ENCODE results near the gene HSDL1.

The HSDL1 gene

DNA sequence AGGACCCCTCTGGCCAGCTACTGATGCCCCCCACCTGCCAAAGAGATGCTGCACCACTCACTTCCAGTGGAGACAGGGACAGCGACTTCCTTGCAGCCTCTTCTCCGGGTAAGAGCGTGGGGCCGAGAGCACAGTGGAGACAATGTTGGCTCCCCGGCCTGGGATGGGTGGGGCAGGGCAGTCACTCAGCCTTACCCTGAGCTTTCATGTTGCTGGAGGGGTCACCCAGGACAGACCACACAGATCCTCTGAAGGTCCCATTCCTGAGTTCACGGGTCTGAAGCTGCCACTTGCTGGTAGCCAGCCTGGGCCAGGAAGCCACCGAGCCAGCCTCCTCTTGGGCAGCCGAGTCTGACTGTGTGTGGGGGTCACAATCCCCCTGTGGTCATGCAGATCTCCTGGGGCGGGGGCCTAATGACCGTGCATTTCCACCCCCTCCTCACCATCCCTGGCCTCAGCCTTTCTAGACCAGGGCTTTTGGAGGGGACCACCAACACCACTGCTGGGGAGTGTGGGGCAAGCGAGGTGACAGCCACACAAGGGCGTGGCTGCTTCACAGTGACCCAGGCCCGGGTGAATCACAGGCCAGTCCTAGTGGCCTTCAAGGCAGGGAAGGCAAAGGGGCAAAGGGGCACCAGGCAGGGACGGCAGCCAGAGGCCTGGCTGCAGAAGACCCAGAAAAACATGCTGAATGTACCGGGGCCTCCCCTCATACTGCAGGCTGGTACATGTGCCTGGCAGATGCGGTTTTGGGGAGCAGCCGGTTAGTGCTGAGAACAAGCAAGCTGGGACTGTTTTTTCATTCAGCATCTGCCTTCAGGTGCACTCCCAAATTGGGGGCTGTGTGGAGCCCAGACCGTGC lies 31.4 kb upstream of the HSDL1 start:
- DNase-seq (ENCODE audit: low read depth in 1 of 2, low spot score in 1 of 2) = no peak

DNA sequence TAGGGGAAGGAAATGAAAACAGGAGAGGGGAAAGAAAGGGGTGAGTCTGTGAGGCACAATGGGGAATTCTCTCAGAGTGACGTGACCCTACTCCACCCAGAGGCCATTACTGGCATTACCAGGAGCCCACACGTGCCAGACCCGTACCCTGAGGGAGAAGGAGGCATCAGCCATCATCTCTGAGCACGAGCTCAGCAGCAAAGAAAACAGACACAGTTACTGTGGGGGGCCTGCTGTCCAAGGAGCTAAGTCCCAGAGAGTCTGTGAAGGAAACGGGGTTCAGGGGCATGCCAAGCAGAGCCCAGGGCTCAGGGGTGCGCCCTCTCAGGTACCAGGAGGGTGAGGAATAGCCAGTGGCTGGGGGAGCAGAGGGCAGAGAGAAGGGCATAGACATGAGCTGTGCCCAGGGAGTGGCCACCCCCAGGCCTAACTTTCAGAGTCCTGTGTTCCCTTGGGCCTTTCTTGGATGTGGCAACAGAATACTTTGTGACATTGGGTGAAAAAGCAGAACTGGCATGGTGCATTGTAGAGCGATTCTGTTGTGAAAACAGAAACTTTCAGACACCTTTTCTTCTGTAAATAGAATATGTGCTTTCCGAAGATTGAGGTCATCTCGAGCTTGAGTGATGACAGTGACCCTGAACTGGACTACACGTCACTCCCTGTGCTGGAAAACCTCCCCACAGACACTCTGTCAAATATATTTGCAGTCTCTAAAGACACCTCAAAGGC lies 30.5 kb upstream of the HSDL1 start:
- no peak for DNase-seq (ENCODE audit: low read depth in 1 of 2, low spot score in 1 of 2)

DNA sequence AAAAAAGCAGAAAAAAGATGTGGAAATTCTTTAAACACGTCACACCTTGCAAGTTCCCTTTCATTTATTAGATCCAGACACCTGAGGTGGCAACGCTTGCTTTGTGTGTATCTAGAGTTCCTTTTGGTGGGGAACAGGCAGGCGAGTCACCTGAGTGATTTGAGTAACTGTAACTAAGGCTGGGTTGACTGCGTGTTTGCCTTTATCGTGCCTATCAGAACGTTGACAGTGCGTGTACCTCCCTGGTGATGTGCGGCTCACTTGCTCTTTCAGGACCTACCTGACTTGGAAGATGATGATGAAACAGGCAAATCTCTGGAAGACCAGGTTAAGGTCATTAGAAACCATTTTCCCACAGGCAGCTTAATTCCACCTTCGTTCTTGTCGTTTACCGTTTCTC lies 29.4 kb upstream of the HSDL1 start:
- DNase-seq (ENCODE audit: low read depth in 1 of 2, low spot score in 1 of 2) = no peak

- no peak for DNase-seq (ENCODE audit: low read depth in 1 of 2, low spot score in 1 of 2)
These were observed 24.9 kb upstream of the HSDL1 start for GRCh38 chr16:84169765-84170310.

DNA sequence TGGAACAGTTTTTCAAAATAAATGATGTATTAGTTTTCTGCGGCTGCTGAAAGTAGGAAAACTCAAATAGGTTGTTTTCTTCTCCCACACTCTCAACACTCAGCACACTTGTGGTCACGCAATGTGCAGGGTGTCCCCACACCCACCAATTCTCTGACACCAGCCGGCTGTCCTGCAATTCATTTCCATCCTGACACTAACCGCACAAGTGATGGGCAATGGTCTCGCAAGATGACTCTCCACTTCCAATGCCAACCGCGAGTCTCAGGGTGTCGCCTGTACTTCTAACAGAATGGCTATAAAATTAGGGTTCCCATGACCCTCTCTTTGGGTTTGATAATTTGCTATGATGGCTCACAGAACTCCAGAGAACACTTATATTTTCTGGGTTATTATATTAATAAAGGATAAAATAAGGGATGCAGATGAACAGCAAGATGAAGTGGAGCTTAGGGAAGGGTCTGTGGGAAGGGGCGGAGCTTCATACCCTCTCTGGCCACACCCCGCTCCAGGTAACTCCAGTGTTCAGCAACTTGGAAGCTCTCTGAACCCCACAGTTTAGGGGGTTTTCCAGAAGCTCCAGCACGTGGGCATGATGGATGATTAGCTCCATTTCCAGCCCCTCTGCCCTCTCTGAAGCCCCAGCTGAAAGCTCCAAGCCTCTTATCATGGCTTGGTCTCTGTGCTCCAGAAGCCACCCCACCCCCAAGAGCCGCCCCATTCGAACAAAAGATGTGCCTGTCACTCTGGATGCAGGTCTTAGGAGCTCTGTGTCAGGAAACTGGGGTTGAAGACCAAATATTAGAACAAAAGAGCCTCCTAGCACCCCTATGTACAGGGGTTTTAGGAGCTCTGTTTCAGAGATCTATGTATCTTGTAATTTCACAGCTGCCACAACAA lies 22.1 kb upstream of the HSDL1 start:
- DNase-seq (ENCODE audit: low read depth in 1 of 2, low spot score in 1 of 2) = no peak

DNA sequence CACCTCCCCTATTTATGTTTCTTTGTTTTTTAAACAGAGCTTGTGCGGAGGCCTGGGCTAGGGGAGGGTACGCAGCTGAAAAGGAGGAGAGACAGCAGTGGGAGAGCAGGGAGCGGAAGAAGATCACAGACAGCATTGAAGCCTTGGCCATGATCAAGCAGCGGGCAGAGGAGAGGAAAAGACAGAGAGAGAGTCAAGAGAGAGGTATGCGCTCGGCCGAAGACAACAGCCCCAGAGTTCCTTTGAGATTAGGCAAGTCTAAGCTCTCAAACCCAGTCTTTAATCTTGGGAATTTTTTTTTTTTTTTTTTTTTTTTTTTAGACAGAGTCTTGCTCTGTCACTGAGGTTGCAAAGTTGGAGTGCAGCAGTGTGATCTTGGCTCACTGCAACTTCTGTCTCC lies 20.8 kb upstream of the HSDL1 start:
- DNase-seq (ENCODE audit: low read depth in 1 of 2, low spot score in 1 of 2) = no peak

GRCh38 chr16:84161801-84162200 lies 16.8 kb upstream of the HSDL1 start:
- no peak for DNase-seq (ENCODE audit: low read depth in 1 of 2, low spot score in 1 of 2)

DNA sequence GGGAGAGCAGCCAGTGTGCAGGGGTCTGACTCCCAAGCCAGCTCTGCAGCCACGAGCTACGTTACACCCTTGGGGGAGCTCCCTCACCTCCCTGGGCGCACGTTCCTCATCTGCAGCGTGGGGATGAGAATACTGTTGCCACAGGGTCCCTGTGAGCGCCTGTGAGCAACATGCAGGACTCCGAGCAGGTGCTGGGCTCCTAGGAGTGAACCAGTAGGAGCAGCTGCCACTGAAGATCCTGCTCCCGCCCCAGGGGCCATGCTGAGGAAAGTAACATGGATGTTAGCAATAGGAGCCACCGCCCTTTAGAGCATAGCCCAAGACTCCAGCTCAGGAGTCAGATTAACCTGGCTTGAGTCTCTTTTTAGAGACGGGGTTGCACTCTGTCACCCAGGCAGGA lies 16.1 kb upstream of the HSDL1 start:
- no peak for DNase-seq (ENCODE audit: low read depth in 1 of 2, low spot score in 1 of 2)

DNA sequence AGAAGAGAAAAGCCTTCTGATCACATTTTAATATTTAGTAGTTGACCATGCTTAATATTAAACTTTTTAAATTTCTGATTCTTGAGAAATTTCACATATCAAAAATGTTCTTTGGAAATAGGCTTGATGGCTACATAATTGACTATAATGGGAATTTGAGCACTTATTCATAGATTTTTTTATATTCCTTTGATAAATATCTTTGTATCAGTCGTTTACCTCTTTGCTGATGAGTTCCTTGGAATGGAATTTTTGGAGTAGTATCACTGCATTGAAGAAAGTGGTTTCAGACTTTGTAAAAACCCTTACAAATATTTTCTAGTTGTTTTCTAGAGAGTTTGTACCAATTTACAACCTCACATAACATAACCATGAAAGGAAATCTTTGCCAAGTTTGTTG lies 14.8 kb upstream of the HSDL1 start:
- no peak for DNase-seq (ENCODE audit: low read depth in 1 of 2, low spot score in 1 of 2)

- DNase-seq (ENCODE audit: low read depth in 1 of 2, low spot score in 1 of 2) = no peak
These were observed 14.0 kb upstream of the HSDL1 start for GRCh38 chr16:84159007-84159406.

- DNase-seq (ENCODE audit: low read depth in 1 of 2, low spot score in 1 of 2) = no peak
These were observed 11.4 kb upstream of the HSDL1 start for GRCh38 chr16:84156342-84156784.

DNA sequence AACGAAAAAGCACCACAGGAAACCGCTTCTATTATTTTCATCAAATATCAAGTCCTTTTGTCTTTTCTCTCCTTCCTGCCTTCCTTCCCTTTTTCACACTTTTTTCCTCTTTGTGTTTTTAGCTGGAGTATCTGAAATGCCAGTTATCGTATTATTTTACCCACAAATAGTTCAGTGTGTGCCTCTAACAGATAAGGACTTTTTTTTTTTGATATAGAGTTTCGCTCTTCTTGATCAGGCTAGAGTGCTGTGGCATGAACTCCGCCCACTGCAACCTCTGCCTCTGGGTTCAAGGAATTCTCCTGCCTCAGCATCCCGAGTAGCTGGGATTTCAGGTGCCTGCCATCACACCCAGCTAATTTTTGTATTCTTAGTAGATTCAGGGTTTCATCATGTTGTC lies 10.8 kb upstream of the HSDL1 start:
- no peak for DNase-seq (ENCODE audit: low read depth in 1 of 2, low spot score in 1 of 2)

GRCh38 chr16:84155226-84155625 lies 10.2 kb upstream of the HSDL1 start:
- DNase-seq (ENCODE audit: low read depth in 1 of 2, low spot score in 1 of 2) = no peak

DNA sequence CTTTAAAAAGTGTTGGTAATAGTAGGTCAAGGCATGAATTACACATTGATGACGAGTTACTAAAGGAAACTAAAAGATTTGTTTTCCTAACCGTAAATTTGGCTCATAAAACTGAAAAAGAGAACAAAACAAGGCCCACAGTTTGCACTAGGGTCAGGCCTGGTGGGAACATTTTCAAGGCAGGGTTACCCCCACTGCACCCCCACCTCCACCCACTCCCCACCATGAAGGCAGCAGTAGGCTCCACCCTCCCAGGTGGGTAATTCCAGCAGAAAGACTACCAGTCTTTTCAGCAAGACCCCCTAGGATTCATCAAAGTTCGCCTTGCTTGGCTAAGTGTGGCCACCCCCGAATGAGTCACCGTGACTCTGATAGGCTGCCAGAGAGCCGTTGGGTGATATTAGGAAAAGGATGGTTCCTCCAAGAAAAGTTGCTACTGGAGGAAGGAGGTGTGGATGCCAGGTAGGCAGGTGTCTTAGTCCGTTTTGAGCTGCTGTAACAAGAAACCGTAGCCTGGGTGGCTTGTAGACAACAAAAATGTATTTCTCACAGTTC lies 8.8 kb upstream of the HSDL1 start:
- DNase-seq (ENCODE audit: low read depth in 1 of 2, low spot score in 1 of 2) = no peak

DNA sequence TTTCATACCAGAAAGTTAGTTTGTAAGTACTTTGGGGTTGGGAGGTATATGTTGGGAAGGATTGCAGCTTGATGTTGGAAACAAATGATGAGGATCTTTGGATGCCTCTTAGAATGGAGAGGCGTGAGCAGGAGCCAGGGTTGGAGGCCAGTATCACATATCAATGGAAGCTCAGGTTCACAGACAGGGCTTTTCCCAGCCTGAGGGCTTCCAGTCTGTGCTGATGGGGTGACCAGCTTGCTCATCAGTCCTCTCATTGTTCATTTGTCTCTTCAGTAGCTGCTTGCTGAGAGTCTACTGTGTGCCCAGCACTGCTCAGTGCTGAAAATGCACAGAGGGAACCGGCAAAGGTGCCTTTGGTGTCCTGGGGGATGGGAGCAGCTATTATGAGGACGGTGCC lies 5.9 kb upstream of the HSDL1 start:
- no peak for DNase-seq (ENCODE audit: low read depth in 1 of 2, low spot score in 1 of 2)

- DNase-seq (ENCODE audit: low read depth in 1 of 2, low spot score in 1 of 2) = peak; percentile 14 to 17
These were observed 643 bp downstream of the HSDL1 start for GRCh38 chr16:84144209-84144858.

GRCh38 chr16:84143784-84144199 lies 1.2 kb downstream of the HSDL1 start:
- no peak for DNase-seq (ENCODE audit: low read depth in 1 of 2, low spot score in 1 of 2)

GRCh38 chr16:84143081-84143480 lies 1.9 kb downstream of the HSDL1 start:
- DNase-seq (ENCODE audit: low read depth in 1 of 2, low spot score in 1 of 2) = no peak

GRCh38 chr16:84141143-84141670 lies 3.8 kb downstream of the HSDL1 start:
- no peak for DNase-seq (ENCODE audit: low read depth in 1 of 2, low spot score in 1 of 2)

DNA sequence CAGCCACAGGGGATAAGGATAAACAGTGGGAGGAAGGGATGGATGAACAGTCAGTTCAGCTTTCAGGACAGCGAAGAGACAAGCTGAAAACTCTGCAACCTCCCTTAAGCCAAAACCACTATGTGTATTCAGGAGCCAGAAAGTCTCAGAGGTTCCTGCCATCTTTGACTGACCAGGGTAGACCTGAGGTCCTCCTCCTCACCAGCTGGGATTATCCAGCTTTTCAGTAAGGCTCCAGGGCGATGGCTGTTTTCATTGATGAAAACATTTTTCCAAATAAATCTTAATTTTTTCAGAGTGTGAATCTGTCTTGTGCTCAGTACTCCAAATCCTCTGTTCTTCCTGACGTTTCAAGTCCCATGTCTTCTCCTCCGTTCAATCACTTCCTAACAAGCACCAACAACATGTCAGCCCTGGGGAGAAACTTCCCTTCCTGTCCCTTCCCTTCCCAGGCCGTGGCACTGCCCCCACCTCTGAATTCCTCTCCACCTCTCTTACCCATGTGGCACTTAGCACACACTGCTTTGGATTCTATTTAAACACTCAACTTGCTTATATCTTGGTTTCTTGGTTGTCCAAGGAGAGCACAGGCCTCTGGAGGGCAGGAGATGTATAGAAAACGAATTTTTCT lies 5.2 kb downstream of the HSDL1 start:
- no peak for DNase-seq (ENCODE audit: low read depth in 1 of 2, low spot score in 1 of 2)
